Measurements from ENCODE around the gene DHRS13.

- TF ChIP-seq GATA2 (IDR thresholded peaks at IDR 0.05; ENCODE audit: low read depth, low read length) (no peak), GATA3 (IDR thresholded peaks at IDR 0.05; ENCODE audit: low read depth, low read length) (no peak)
Observed at GRCh38 chr17:28944862-28945741, 42.2 kb upstream of the DHRS13 start.
